Kidney epithelial cell (primary cell): ENCODE results near the gene MARK3. TPM values are rescaled to one million over a fixed set of nuclear protein-coding genes. Genes with fewer than 3 reads are reported as not detected.
A peak's percentile ranks its signal among the peaks of the same experiment; 100 is the strongest.

Source experiments
- DNase-seq: peaks from one replicate; pipeline ENCODE4 v3.0.0-alpha.2; 2010; ENCODE audit warnings: low read depth
- H3K27me3 ChIP-seq: 2 replicates; pipeline ENCODE4 v1.6.0; 2011; ENCODE audit warnings: low read length; ENCODE audit not compliant: control insufficient read depth, insufficient read depth
- H3K36me3 ChIP-seq: 2 replicates; pipeline ENCODE4 v1.5.1; 2011; ENCODE audit warnings: low read length; ENCODE audit not compliant: control insufficient read depth, insufficient read depth
- H3K4me3 ChIP-seq: 2 replicates; pipeline ENCODE4 v1.5.1; 2011; ENCODE audit warnings: low read depth, mild to moderate bottlenecking, control low read depth, low read length
- CTCF ChIP-seq: IDR thresholded peaks from 2 replicates; pipeline ENCODE4 v1.5.1; 2011; ENCODE audit warnings: mild to moderate bottlenecking, moderate library complexity, low read length, control low read depth, inconsistent platforms; ENCODE audit not compliant: insufficient read depth, poor library complexity, severe bottlenecking
- total RNA-seq: library from RNA; depleted of rRNA; stranded (reverse); fragments of >200 nt; gene quantifications from 2 replicates; pipeline ENCODE4 v1.2.3, GENCODE V29; 2015

MARK3 gene
- total RNA-seq, 1 donor from 2014 or later = 74.1 TPM

DNA sequence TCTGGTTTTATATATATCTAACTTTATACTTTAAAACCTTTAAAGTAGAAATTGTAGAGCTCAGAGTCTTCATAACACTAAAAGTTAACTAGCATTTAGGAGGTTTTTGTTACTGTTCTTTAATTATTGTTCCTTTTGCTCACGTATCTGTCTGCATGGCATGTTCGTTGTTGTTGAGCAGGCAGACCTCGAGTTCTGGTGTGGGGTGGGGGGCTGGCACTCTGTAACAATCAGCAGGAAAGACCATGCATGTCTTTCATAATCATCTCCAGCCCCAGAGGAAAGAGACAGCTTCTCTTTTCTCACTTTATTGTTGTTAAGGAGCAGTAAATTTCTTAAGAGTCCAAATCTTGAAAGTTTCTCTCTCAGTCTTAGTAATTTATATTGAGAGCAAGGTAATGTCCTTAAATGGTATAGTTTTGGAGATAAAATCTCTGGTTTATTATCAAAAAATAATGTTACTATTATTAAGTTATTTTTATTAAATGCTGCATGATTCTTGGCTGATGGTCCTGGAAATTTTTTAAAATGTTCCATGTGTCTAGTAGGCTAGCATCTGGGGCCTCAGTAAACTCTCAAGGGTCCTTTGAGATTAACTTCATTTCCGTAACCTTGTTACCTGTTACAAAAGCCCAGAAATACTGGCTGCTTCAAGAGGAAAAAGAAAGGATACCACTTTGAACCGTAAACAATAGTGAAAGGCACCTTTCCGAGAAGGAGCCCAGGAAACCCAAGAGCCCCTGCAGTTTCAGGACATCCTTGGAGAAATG is 107.1 kb downstream of the MARK3 start:
- DNase-seq = no peak
- no peak for TF ChIP-seq CTCF
- no peaks in the 10 kb centered on the region for H3K27me3 ChIP-seq
- H3K4me3 ChIP-seq = no peak overlapping the region
- H3K36me3 ChIP-seq = peaks cover 3% of the 10 kb centered on the region

DNA sequence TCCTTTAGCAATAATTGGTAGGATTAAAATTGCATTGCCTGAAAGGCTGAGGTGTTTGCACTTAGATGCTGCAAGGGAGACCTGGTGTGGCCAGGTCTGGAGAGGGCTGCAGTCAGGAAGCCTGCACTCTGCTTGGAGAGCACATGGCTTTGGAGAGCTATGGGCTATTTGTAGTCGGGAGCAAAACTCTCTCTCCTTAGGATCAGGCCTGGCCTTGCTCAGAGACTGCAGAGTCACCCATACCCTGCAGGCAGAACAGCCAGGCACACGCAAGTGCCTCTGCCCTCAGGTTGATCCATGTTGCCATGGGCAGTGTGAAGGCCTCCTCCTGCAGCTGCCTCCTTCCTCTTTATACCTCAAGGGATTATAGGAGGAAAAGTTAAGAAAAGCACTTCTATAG is 110.6 kb downstream of the MARK3 start:
- no peak overlapping the region for H3K4me3 ChIP-seq
- no peaks in the 10 kb centered on the region for H3K27me3 ChIP-seq
- no peak for TF ChIP-seq CTCF
- H3K36me3 ChIP-seq = peaks cover 3% of the 10 kb centered on the region
- no peak for DNase-seq

GRCh38 chr14:103496776-103497175 is 111.6 kb downstream of the MARK3 start:
- no peak overlapping the region for H3K4me3 ChIP-seq
- H3K27me3 ChIP-seq = no peaks in the 10 kb centered on the region
- no peak for TF ChIP-seq CTCF
- peaks cover 5% of the 10 kb centered on the region for H3K36me3 ChIP-seq
- DNase-seq = no peak

- no peaks in the 10 kb centered on the region for H3K27me3 ChIP-seq
- TF ChIP-seq CTCF = no peak
- H3K4me3 ChIP-seq = no peak overlapping the region
- no peak for DNase-seq
- H3K36me3 ChIP-seq = peaks cover 3% of the 10 kb centered on the region
Observed at GRCh38 chr14:103499709-103500108, 114.5 kb downstream of the MARK3 start.

DNA sequence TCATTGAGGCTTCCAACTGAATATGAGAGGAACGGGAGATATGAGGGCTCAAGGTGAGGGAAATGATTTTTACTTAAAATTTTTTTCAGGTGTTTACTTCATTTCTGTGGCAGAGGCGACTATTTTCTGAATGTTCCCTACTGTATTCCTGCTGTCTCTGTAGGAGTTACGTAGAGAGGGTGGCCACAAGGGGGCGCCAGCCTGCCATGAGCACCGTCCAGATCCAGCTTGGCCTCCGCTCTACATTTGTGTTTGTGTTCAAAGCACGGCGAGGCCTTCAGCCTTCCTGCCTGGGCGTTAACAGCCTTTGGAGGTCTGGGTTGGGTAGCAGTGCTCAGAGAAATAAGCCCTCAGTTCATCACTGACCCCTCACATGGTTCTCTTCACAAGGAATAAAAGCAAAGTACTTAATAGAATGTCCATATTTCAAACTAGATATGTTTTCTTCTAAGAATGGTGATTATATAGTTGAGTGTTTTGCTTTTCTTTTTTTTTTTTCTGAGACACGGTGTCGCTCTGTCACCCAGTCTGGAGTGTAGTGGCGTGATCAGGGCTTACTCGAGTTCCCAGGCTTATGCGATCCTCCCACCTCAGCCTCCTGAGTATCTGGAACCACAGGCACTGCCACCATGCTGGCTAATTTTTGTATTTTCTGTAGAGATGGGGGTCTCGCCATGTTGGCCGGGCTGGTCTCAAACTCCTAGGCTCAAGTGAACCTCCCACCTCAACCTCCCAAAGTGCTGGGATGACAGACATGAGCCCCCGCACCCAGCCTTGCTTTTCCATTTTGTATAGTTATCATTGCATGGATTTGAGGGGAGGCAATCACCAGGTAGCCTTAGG is 115.2 kb downstream of the MARK3 start:
- Histone ChIP-seq H3K4me3 (no peak overlapping the region), H3K36me3 (peaks cover 6% of the 10 kb centered on the region), H3K27me3 (no peaks in the 10 kb centered on the region)
- TF ChIP-seq CTCF = peak; percentile 98
- DNase-seq = no peak
